Endothelial cell of coronary artery (primary cell): ENCODE data around the gene MKS1. TPM values are rescaled to one million over a fixed set of nuclear protein-coding genes. Genes with fewer than 3 reads are reported as not detected.

ENCODE experiments used
- total RNA-seq: library from RNA; depleted of rRNA; stranded (reverse); fragments of >200 nt; gene quantifications from 2 replicates; pipeline ENCODE4 v1.2.3, GENCODE V29; 2014

Gene MKS1
- total RNA-seq = 11.2 and 13.0 TPM in 2 replicates

GRCh38 chr17:58219007-58219788 lies at the start of gene MKS1:
TSS of gene MKS1 (minus strand) at chr17:58219255. CDS start at chr17:58219230, 25 bp downstream.

GRCh38 chr17:58238147-58238634 lies 19.1 kb upstream of the MKS1 start, which contains the start of gene LPO:
TSS of gene LPO (plus strand) at chr17:58238584. CDS start at chr17:58242980, 4,396 bp downstream.

DNA sequence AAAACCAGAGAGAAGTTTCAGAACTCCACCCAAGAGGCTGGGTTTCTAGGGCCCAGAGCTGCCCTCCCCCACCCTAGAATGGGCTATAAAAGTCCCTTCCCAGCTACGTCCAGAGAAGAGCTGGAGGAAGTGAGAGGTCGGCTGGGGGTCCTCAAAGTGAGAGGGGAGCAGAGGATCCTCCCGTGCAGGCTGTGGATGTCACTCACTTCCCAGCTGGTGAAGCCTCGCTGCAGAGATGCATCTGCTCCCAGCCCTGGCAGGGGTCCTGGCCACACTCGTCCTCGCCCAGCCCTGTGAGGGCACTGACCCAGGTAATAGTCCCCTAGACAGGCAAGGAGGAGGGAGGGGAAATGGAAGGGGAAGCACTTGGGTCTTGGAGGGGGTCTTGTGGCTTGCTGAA lies 26.4 kb downstream of the MKS1 start, which contains the start of gene EPX:
Gene EPX (plus strand): TSS at position 115 of the 400 bp plus-strand sequence. CDS start 121 bp downstream, at position 236.

GRCh38 chr17:58166682-58167081 lies 52.4 kb downstream of the MKS1 start, which contains the start of gene OR4D2:
TSS of gene OR4D2 (plus strand) at chr17:58166982. CDS start at chr17:58169656, 2,674 bp downstream.

Other genes starting within 250 kb of the MKS1 start
- 28.8 and 32.7 TPM in 2 replicates for gene VEZF1, start 231.0 kb downstream of the MKS1 start, total RNA-seq
- 458 and 607 TPM in 2 replicates for gene SRSF1, start 212.0 kb downstream of the MKS1 start, total RNA-seq
- gene DYNLL2, start 135.8 kb downstream of the MKS1 start, total RNA-seq = 11.0 and 15.6 TPM in 2 replicates
- not detected in 2 replicates for gene OR4D1, start 70.9 kb downstream of the MKS1 start, total RNA-seq
- not detected in 2 replicates for gene OR4D2, start 52.3 kb downstream of the MKS1 start, total RNA-seq
- gene EPX, start 26.5 kb downstream of the MKS1 start, total RNA-seq = not detected in 2 replicates
- gene LPO, start 19.3 kb upstream of the MKS1 start, total RNA-seq = not detected in 2 replicates
- not detected in 2 replicates for gene MPO, start 61.7 kb upstream of the MKS1 start, total RNA-seq
- gene TSPOAP1, start 109.5 kb upstream of the MKS1 start, total RNA-seq = not detected in 2 replicates
- gene SUPT4H1, start 132.9 kb upstream of the MKS1 start, total RNA-seq = 38.3 and 49.4 TPM in 2 replicates
- under 0.01 TPM in 1 of 2 replicates, not detected in the other for gene RNF43, start 198.3 kb upstream of the MKS1 start, total RNA-seq